ENCODE results near the gene SH3BP2.
"Not testable (repeated sequence)": the region's sequence is repeated elsewhere in the genome, so short reads cannot be mapped to it uniquely, and the experiment has no call there.

SH3BP2 gene

GRCh38 chr4:2792711-2793585 lies at the start of gene SH3BP2:
SH3BP2 (plus strand) TSS chr4:2793085; CDS start chr4:2820618, 27,533 bp downstream.
- DNase-seq = peak; percentile 80

GRCh38 chr4:2743518-2744445 lies 49.1 kb upstream of the SH3BP2 start:
- DNase-seq = no peak

GRCh38 chr4:2744576-2745270 lies 48.2 kb upstream of the SH3BP2 start:
- no peak for DNase-seq

GRCh38 chr4:2745516-2745915 lies 47.4 kb upstream of the SH3BP2 start:
- DNase-seq = no peak

DNA sequence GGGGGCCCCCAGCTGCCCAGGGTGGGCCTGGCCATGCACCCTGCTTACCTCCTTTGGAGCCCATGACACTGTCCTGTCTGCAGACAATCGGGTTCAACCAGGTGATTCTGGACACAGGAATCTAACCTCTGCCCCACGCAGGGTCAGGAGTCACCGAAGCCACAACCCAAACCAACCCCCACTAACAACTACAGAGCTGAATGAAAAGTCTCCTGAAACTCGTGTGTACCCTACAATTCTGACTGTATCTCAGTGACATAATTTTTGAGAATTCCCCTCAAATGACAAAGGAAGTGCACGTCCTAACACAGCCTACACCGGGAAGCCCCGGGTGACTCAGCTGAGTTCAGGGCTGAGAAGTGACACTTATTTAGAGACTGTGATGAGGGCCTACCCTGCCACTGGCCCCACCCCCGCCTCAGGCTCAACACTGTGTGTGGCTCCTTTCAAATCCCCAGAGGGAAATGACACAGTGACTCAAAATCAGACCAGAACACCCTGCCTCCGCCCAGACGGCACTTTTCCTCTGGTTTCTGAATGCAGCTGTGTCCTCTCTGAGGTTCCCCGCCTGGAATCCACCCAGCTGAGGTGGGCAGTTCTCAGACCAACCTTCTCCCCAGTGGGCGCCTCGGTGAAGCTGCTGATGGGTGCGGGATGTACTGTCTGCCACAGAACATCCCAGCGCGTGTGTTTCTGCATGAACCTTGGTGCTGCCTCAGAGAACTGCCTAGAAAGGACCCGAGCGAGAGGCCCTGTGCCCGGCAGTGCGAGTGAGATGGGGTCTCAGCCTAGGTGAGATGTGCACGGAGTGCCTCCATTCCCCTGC lies 46.7 kb upstream of the SH3BP2 start:
- DNase-seq = peak; percentile 85

DNA sequence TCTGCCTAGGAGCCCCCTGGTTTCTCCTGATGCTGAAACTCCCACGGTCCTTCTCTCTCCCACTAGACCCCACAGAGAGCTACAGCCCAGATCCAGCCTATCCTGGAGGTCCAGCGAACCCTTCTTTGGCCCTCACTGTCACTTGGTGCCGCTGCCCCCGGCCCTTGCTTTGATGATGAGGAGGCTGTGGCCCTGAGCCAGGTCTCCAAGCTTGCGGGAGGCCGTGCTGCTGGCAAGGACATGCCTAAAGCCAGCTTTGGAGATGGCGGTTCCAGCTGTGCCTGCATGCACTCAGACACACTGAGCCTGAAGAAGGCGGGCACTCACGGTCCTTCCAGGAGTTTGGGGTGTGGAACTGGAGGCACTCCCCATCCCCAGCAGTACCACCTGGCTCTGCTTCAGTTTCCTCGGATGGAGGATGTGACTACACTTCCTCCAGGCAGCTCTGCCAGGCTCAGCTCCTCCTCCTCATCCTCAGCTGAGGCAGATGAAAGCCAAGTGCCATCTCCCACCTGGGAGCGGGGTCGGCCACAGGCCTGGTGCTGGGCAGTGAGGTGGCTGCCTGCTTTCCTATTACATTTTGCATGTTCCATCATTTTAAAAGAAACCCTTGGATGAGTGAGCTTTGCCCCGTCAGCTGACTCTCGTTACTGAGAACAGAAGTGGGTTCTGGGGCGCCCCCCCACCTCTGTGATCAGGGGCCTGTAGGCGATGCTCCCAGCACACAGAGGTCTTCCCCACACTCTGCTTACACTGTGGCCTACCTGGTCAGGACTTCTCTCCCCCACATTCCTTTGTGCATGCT lies 45.8 kb upstream of the SH3BP2 start:
- DNase-seq = no peak

- no peak for DNase-seq
Measured at GRCh38 chr4:2750719-2751605, 41.9 kb upstream of the SH3BP2 start.

DNA sequence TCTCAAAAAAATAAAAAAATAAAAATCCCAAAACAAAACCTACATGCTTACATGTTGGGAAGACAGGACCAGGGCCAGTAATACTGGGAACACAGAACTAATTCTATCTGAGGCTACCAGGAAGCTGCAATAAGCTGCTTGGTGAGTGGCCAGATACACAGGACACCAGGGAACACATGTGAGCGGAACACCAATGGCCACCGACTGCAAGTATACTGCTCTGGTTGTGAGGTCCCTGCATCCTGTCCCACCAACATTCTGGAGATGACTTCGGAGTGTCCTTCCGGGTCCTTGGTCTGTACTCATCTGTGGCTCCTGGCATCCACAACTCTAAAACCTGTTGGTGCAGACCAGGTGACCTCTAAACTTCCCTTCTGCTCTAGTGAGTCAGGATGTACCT lies 39.4 kb upstream of the SH3BP2 start:
- no peak for DNase-seq

DNA sequence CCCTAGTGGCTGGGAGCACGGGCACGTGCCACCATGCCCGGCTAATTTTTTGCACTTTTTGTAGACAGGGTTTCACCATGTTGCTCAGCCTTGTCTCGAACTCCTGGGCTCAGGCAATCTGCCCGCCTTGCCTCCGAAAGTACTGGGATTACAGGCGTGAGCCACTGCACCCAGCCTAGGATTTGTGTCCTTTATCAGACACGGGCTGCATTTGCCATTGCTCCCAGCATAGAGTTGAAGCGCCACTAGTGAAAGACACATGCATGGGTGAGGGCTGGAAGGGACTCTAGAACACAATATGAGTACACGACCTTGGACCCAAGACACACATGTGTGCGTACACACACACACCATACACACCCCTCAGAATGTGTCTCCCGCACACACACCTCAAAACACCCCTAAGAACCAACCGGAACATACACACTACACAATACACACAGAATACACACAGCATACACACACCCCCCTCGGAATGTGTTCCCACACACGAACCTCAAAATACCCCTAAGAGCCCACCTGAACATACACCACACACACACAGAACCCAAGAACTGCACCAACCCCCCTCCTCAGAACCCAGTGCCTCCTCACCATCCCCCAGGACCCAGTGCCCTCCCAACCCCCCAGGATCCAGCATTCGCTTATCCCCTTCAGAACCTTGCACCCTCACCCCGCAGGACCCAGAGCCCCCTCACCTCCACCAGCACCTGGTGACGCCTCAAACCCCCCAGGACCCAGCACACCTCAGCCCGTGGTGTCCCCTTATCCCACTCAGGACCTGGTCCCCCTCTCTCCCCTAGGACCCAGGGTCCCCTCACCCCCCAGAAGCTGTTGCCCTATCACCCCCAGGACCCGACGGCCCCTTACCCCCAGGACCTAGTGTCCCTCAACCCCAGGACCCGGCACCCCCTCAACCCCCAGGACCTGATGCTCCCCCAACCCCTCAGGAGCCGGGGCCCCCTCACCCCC lies 37.8 kb upstream of the SH3BP2 start:
- no peak for DNase-seq

GRCh38 chr4:2755821-2756690 lies 36.8 kb upstream of the SH3BP2 start, which contains the start of gene TNIP2:
TNIP2 (minus strand) TSS chr4:2756336; CDS start chr4:2756289, 47 bp downstream.
- DNase-seq = peak; percentile 86

DNA sequence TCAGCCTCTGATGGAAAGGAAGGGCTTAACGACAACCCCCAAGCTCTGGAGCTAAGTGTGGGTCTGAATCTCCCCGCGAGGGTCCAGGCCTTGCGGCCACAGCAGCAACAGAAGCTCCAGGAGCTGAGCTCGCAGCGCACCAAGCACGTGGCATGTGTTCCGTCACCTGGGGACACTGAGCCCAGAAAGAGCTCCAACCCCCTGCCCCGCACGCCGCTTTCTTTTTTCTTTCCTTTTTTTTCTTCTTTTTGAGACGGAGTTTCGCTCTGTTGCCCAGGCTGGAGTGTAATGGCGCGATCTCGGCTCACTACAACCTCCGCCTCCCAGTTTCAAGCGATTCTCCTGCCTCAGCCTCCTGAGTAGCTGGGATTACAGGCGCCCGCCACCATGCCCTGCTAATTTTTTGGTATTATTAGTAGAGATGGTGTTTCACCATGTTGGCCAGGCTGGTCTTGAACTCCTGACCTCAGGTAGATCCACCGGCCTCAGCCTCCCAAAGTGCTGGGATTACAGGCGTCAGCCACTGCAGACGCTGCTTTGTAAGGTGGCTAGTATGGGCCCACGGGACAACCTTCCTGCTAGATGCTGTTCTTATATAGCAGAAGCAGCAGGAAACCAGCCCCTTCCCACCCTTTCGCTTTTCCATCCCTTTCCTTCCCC lies 36.1 kb upstream of the SH3BP2 start:
- no peak for DNase-seq

DNA sequence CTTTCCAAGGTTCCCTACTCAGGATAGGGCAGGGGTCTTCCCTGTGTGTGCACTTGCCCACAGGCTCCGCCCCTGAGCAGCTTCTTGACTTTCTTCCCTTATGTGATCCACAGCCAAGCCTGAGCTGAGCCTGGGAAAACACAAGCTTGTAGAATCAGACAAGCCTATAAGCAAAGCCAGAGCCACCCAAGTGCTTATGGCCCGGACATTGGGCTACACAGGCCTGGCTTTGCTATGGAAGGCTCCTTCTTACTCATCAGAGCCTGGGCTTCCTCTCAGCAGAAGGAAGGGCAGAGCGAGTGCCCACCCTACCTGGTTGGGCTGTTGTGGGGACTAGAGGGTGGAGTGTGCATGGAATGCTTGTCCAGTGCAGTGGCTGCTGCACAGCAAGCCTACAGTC lies 35.5 kb upstream of the SH3BP2 start:
- DNase-seq = no peak

DNA sequence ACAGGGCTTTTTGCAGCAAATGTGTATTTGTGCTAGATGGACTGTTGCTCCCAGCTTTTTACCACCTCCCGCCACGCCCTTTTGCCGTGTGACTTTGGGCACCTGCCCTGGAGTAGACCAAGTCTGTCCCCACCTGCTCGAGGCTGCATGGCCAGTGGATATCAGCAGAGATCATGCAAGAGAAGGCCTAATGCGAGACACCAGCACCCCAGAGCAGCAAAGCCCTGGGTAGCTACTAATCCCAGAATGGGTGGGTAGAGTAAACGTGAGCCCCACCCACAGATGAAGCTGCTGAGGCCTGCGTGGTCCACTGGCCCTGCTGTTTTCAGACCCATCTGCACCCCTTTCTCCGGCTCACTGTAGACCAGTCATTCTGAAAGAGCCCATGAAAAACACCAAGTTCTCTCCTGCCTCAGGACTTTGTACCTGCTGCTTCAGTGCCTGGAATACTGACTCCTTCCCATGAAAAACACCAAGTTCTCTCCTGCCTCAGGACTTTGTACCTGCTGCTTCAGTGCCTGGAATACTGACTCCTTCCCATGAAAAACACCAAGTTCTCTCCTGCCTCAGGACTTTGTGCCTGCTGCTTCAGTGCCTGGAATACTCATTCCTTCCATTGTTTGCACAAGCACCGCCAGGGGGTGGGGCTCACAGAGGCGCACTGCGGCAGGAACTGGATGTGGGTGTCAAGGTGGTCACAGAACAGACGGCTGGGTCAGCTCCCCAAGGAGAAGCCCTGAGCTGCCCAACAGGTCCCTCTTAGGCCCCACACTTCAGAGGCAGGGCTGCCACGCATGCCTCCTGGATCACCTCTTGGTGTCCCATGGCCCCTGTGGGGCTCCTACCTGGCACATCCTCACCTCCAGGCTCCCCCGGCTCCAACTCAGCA lies 31.6 kb upstream of the SH3BP2 start:
- DNase-seq = no peak

DNA sequence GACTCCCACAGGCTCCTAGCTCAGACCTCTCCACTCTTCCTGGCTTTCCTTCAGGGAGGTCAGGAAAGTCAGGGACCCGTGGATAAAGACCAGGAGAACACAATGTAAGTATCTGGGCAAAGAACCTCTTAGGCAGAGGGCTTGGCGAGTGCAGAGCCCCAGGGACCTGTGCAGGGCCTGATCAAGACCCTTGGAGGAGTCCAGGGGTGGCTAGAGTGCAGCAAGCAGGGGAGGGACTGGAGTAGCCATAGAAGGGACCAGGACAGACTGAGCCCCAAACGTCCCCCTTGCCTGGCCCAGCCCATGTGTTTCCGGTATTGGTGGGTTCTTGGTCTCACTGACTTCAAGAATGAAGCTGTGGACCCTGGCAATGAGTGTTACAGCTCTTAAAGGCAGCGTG lies 30.8 kb upstream of the SH3BP2 start:
- DNase-seq = no peak

DNA sequence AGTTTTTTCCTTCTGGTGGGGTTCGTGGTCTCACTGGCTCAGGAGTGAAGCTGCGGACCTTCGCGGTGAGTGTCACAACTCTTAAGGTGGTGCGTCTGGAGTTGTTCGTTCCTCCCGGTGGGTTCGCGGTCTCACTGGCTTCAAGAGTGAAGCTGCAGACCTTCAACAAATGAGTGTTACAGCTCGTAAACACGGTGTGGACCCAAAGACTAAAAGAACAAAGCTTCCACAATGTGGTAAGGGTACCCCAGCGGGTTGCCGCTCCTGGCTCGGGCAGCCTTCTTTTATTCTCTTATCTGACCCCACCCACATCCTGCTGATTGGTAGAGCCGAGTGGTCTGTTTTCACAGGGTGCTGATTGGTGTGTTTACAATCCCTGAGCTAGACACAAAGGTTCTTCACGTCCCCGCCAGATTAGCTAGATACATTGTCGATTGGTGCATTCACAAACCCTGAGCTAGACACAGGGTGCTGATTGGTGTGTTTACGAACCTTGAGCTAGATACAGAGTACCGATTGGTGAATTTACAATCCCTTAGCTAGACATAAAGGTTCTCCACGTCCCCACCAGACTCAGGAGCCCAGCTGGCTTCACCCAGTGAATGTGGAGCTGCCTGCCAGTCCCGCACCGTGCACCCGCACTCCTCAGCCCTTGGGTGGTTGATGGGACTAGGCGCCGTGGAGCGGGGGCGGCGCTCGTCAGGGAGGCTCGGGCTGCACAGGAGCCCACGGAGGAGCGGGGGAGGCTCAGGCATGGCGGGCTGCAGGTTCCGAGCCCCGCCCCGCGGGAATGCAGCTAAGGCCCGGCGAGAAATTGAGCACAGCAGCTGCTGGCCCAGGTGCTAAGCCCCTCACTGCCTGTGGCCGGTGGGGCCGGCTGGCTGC lies 30.2 kb upstream of the SH3BP2 start:
- not testable (repeated sequence) for DNase-seq
